WI38 (cell line): Measurements from ENCODE around the gene DTNB.

ENCODE experiments used
- H3K4me3 ChIP-seq: 2 replicates; pipeline ENCODE4 v1.5.1; 2011; ENCODE audit warnings: low read depth, mild to moderate bottlenecking, control low read depth, low read length
- CTCF ChIP-seq: IDR thresholded peaks from 2 replicates; pipeline ENCODE4 v1.5.1; 2012; ENCODE audit warnings: low read depth, mild to moderate bottlenecking, control low read depth, low read length

The DTNB gene

GRCh38 chr2:25576596-25576995, 96.8 kb downstream of the DTNB start:
- TF ChIP-seq CTCF = no peak
- H3K4me3 ChIP-seq = no peak overlapping the region

- TF ChIP-seq CTCF = no peak
- no peak overlapping the region for H3K4me3 ChIP-seq
Observed at GRCh38 chr2:25572638-25573037, 100.7 kb downstream of the DTNB start.

GRCh38 chr2:25570161-25570845, 103.1 kb downstream of the DTNB start:
- TF ChIP-seq CTCF = no peak
- no peak overlapping the region for H3K4me3 ChIP-seq

- H3K4me3 ChIP-seq = no peak overlapping the region
- no peak for TF ChIP-seq CTCF
Observed at GRCh38 chr2:25567406-25567805, 106.0 kb downstream of the DTNB start.

- H3K4me3 ChIP-seq = no peak overlapping the region
- TF ChIP-seq CTCF = no peak
Observed at GRCh38 chr2:25566694-25567093, 106.7 kb downstream of the DTNB start.

- TF ChIP-seq CTCF = no peak
- H3K4me3 ChIP-seq = no peak overlapping the region
Observed at GRCh38 chr2:25566094-25566493, 107.3 kb downstream of the DTNB start.

- H3K4me3 ChIP-seq = no peak overlapping the region
- no peak for TF ChIP-seq CTCF
Observed at GRCh38 chr2:25561136-25561850, 112.1 kb downstream of the DTNB start.
